RWPE2 (cell line): ENCODE data around the gene EIF4E3.

Source experiments
- ATAC-seq: fragments of 200-7000 bp; cut with Tn5 transposase; 3 replicates; pipeline ENCODE4 v1.9.1; 2021; ENCODE audit warnings: low read depth
- DNase-seq: peaks from one replicate; pipeline ENCODE4 v3.0.0-alpha.2; 2020; ENCODE audit warnings: low spot score
- H3K27ac ChIP-seq: fragments of 450-650 bp; 2 replicates; pipeline ENCODE4 v1.5.1; 2017; ENCODE audit warnings: mild to moderate bottlenecking; ENCODE audit not compliant: poor library complexity, severe bottlenecking
- H3K27me3 ChIP-seq: fragments of 250-450 bp; sonication (Bioruptor Pico); 2 replicates; pipeline ENCODE4 v1.5.1; 2021; ENCODE audit warnings: mild to moderate bottlenecking, moderate library complexity; ENCODE audit not compliant: insufficient read depth, poor library complexity, severe bottlenecking
- H3K36me3 ChIP-seq: fragments of 250-450 bp; sonication (Bioruptor Pico); 2 replicates; pipeline ENCODE4 v1.5.1; 2020; ENCODE audit warnings: low read depth, mild to moderate bottlenecking, moderate library complexity
- H3K4me1 ChIP-seq: fragments of 250-450 bp; sonication (Bioruptor Pico); 2 replicates; pipeline ENCODE4 v1.5.1; 2021; ENCODE audit warnings: mild to moderate bottlenecking, moderate library complexity; ENCODE audit not compliant: insufficient read depth, poor library complexity, severe bottlenecking
- H3K4me3 ChIP-seq: fragments of 250-450 bp; sonication (Bioruptor Pico); 2 replicates; pipeline ENCODE4 v1.5.1; 2021; ENCODE audit warnings: mild to moderate bottlenecking, moderate library complexity; ENCODE audit not compliant: severe bottlenecking
- H3K9me3 ChIP-seq: fragments of 250-450 bp; sonication (Bioruptor Pico); 2 replicates; pipeline ENCODE4 v1.5.1; 2021; ENCODE audit warnings: mild to moderate bottlenecking, moderate library complexity; ENCODE audit not compliant: severe bottlenecking
- TF ChIP-seq, protein P1 (sequence below): fragments of 450-650 bp; IDR thresholded peaks from one replicate; pipeline ENCODE4 v1.5.1; 2017; ENCODE audit warnings: mild to moderate bottlenecking, moderate library complexity; ENCODE audit not compliant: poor library complexity, severe bottlenecking

Gene EIF4E3

DNA sequence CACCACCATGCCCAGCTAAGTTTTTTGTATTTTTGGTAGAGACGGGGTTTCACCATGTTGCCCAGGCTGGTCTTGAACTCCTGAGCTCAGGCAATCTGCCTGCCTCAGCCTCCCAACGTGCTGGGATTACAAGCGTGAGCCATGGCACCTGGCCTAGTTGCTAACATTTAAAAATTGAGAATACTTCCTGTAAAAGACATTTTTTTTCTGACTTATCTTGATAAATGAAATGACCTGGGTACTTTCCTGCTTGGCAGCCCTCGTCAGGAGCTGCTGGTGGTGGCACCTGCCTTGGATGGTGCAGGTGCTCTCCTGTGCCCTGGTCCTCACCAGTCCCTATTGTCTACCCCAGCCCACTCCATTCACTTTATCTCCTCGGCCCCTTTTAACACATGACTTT lies 74.8 kb downstream of the EIF4E3 start:
- H3K4me3 ChIP-seq: no peak overlapping the region
- H3K36me3 ChIP-seq: no peaks in the 10 kb centered on the region
- no peak for DNase-seq
- peaks cover 8% of the 10 kb centered on the region for H3K4me1 ChIP-seq
- TF ChIP-seq, protein P1, sequence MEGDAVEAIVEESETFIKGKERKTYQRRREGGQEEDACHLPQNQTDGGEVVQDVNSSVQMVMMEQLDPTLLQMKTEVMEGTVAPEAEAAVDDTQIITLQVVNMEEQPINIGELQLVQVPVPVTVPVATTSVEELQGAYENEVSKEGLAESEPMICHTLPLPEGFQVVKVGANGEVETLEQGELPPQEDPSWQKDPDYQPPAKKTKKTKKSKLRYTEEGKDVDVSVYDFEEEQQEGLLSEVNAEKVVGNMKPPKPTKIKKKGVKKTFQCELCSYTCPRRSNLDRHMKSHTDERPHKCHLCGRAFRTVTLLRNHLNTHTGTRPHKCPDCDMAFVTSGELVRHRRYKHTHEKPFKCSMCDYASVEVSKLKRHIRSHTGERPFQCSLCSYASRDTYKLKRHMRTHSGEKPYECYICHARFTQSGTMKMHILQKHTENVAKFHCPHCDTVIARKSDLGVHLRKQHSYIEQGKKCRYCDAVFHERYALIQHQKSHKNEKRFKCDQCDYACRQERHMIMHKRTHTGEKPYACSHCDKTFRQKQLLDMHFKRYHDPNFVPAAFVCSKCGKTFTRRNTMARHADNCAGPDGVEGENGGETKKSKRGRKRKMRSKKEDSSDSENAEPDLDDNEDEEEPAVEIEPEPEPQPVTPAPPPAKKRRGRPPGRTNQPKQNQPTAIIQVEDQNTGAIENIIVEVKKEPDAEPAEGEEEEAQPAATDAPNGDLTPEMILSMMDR: no peak
- no peak for ATAC-seq
- no peaks in the 10 kb centered on the region for H3K27me3 ChIP-seq
- no peaks in the 10 kb centered on the region for H3K9me3 ChIP-seq
- no peak overlapping the region for H3K27ac ChIP-seq

DNA sequence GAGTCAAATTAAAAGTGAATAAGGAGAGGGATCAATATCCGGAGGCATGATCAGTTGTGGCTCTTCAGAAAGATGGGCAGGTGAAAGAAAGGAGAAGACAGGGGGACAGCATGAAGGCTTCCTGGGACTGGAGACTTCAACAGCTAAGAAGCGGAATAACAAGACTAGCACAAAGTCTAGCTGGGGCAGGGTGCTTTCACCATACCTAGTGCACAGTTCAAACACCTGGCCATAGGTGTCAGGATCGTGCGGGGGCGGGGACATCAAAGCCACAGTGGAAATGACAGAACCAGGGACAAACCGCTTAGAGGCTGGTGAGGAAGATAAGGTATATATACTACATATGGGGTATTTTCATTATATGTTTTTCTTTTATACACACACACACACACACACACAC lies 75.4 kb downstream of the EIF4E3 start:
- no peak overlapping the region for H3K27ac ChIP-seq
- ATAC-seq: no peak
- DNase-seq: no peak
- peaks cover 8% of the 10 kb centered on the region for H3K4me1 ChIP-seq
- H3K36me3 ChIP-seq: no peaks in the 10 kb centered on the region
- no peaks in the 10 kb centered on the region for H3K27me3 ChIP-seq
- H3K9me3 ChIP-seq: no peaks in the 10 kb centered on the region
- H3K4me3 ChIP-seq: no peak overlapping the region
- TF ChIP-seq, protein P1: no peak

DNA sequence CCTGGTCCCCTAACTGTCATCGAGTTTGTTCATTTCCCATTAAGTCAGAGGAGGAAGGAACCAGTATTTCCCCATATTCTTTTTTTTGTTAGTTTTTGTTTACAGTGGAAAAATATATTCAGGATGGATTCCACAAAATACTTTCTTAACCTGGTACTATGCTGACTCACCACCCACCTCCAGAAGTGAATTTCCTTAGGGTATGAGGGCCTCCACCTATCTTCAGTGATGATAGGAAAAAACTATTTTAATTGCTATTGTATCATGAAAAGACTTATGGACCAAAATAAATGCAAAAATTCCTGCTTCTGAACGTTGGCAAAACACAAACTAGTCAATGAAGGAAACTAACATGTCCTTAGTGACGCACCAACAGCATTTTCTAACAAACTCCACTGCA lies 77.5 kb downstream of the EIF4E3 start:
- TF ChIP-seq, protein P1: no peak
- peak; percentile 77 for ATAC-seq
- Histone ChIP-seq H3K36me3 (no peaks in the 10 kb centered on the region), H3K9me3 (no peaks in the 10 kb centered on the region), H3K4me1 (peaks cover 8% of the 10 kb centered on the region), H3K27me3 (no peaks in the 10 kb centered on the region), H3K27ac (no peak overlapping the region), H3K4me3 (no peak overlapping the region)
- DNase-seq: no peak

GRCh38 chr3:71646971-71647370 lies 78.2 kb downstream of the EIF4E3 start:
- Histone ChIP-seq H3K36me3 (no peaks in the 10 kb centered on the region), H3K27ac (no peak overlapping the region), H3K9me3 (no peaks in the 10 kb centered on the region), H3K4me1 (peaks cover 8% of the 10 kb centered on the region), H3K27me3 (no peaks in the 10 kb centered on the region), H3K4me3 (no peak overlapping the region)
- no peak for ATAC-seq
- DNase-seq: no peak
- TF ChIP-seq, protein P1: no peak

- TF ChIP-seq, protein P1: no peak
- Histone ChIP-seq H3K27me3 (no peaks in the 10 kb centered on the region), H3K9me3 (no peaks in the 10 kb centered on the region), H3K27ac (no peak overlapping the region), H3K4me3 (no peak overlapping the region), H3K4me1 (peaks cover 8% of the 10 kb centered on the region), H3K36me3 (no peaks in the 10 kb centered on the region)
- DNase-seq (no peak), ATAC-seq (no peak)
Measured at GRCh38 chr3:71645140-71645539, 80.1 kb downstream of the EIF4E3 start.
